NCI-H2107 treated with DMSO at 0.1 percent for 48 hours (cell line): ENCODE data around the gene EXOSC6.
"Not testable (repeated sequence)": the region's sequence is repeated elsewhere in the genome, so short reads cannot be mapped to it uniquely, and the experiment has no call there.

Experiments
- DNase-seq: peaks from one replicate; lab custom pipeline; 2025; ENCODE audit not compliant: unreplicated experiment; lab: John Stamatoyannopoulos, UW

The EXOSC6 gene

GRCh38 chr16:70199170-70199569, 52.6 kb downstream of the EXOSC6 start:
- DNase-seq, result not testable (repeated sequence)

DNA sequence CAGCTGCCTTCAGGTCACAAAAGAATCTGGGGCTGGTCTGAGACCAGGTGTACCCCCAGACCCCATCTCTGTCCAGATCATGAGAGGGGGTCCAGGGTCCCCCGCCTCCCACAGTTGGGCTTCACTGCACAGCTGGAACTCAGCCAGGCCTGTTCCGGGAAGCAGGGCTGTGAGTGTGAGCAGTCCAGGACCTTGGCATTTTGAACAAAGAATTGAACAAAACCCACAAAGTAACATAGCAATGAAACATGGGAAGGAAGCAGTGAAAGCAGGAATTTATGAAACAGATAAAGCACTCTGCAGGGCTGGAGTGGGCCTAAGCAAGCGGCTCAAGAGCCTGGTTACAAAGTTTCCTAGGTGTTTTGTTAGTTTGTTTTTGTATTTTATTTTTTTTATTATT, 53.1 kb downstream of the EXOSC6 start:
- not testable (repeated sequence) for DNase-seq

GRCh38 chr16:70198230-70198629, 53.5 kb downstream of the EXOSC6 start:
- DNase-seq, result not testable (repeated sequence)

- DNase-seq, result not testable (repeated sequence)
Measured at GRCh38 chr16:70197611-70198010, 54.1 kb downstream of the EXOSC6 start.
